Measurements from ENCODE around the gene REM2.
A peak's percentile ranks its signal among the peaks of the same experiment; 100 is the strongest.

The REM2 gene

GRCh38 chr14:22883173-22883976 lies at the start of gene REM2:
Gene REM2, plus strand, starts transcription at chr14:22883222. Its CDS starts 66 bp downstream, at chr14:22883288.
- TF ChIP-seq EZH2phosphoT487 (IDR thresholded peaks at IDR 0.05; ENCODE audit: low read length), result no peak
- no peak for TF ChIP-seq CTCF (IDR thresholded peaks at IDR 0.05; ENCODE audit: low read length)
- TF ChIP-seq EZH2 (optimal IDR thresholded peaks at IDR 0.05; ENCODE audit: low read depth, low read length), result no peak
- no peaks in the 10 kb centered on the region for H4K20me1 ChIP-seq (ENCODE audit: insufficient read depth, low read length)
- no peak within 1 kb of the TSS for H3K4me2 ChIP-seq (ENCODE audit: low read depth, low read length)
- no peaks in the 10 kb centered on the region for H3K9me3 ChIP-seq (replicated peaks; ENCODE audit: insufficient read depth, low read length)
- peaks cover 5% of the 10 kb centered on the region; the same call in 1 of the 2 replicates for H3K4me1 ChIP-seq (ENCODE audit: low read length)
- no peak for DNase-seq
- no peak within 1 kb of the TSS for H3K4me3 ChIP-seq (ENCODE audit: low read length)
- H2AFZ ChIP-seq (ENCODE audit: low read length), result no peak within 1 kb of the TSS
- no peaks in the 10 kb centered on the region for H3K36me3 ChIP-seq (replicated peaks; ENCODE audit: insufficient read depth, low read length)
- no peak within 1 kb of the TSS for H3K9ac ChIP-seq (ENCODE audit: low read length)
- no peaks in the 10 kb centered on the region for H3K27me3 ChIP-seq (replicated peaks; ENCODE audit: insufficient read depth, low read length)
- H3K9me2 ChIP-seq (replicated peaks; ENCODE audit: insufficient read depth, low read length), result no peaks in the 10 kb centered on the region
- H3K79me2 ChIP-seq (ENCODE audit: low read length), result no peaks in the 10 kb centered on the region
- peaks cover 21% of the 10 kb centered on the region for H3F3A ChIP-seq (ENCODE audit: insufficient read depth, low read length)
- no peak within 1 kb of the TSS for H3K27ac ChIP-seq (ENCODE audit: low read length)

- H3K9ac ChIP-seq (ENCODE audit: low read length), result no peak overlapping the region
- no peak overlapping the region for H2AFZ ChIP-seq (ENCODE audit: low read length)
- H3K27me3 ChIP-seq (replicated peaks; ENCODE audit: insufficient read depth, low read length), result peaks cover 6% of the 10 kb centered on the region; the same call in 1 of the 2 replicates
- no peak overlapping the region for H3K4me2 ChIP-seq (ENCODE audit: low read depth, low read length)
- no peaks in the 10 kb centered on the region for H3K9me3 ChIP-seq (replicated peaks; ENCODE audit: insufficient read depth, low read length)
- DNase-seq, result no peak
- peaks cover 5% of the 10 kb centered on the region for H3K79me2 ChIP-seq (ENCODE audit: low read length)
- no peak overlapping the region for H3K27ac ChIP-seq (ENCODE audit: low read length)
- no peak for TF ChIP-seq EZH2phosphoT487 (IDR thresholded peaks at IDR 0.05; ENCODE audit: low read length)
- no peak for TF ChIP-seq EZH2 (optimal IDR thresholded peaks at IDR 0.05; ENCODE audit: low read depth, low read length)
- TF ChIP-seq CTCF (IDR thresholded peaks at IDR 0.05; ENCODE audit: low read length), result no peak
- H3K4me3 ChIP-seq (ENCODE audit: low read length), result no peak overlapping the region
- no peaks in the 10 kb centered on the region for H3K36me3 ChIP-seq (replicated peaks; ENCODE audit: insufficient read depth, low read length)
- no peaks in the 10 kb centered on the region for H3K4me1 ChIP-seq (ENCODE audit: low read length)
- H3K9me2 ChIP-seq (replicated peaks; ENCODE audit: insufficient read depth, low read length), result no peaks in the 10 kb centered on the region
- H3F3A ChIP-seq (ENCODE audit: insufficient read depth, low read length), result no peaks in the 10 kb centered on the region
- no peaks in the 10 kb centered on the region for H4K20me1 ChIP-seq (ENCODE audit: insufficient read depth, low read length)
Observed at GRCh38 chr14:22835505-22835904, 47.5 kb upstream of the REM2 start.

- Histone ChIP-seq H2AFZ (ENCODE audit: low read length) (0 out of 2 replicates have a peak within 1 kb of the TSS, but pooled peaks have one; percentile 27), H4K20me1 (ENCODE audit: insufficient read depth, low read length) (no peaks in the 10 kb centered on the region), H3K4me2 (ENCODE audit: low read depth, low read length) (peak within 1 kb of the TSS; percentile 55; the same call in 1 of the 2 replicates), H3K9ac (ENCODE audit: low read length) (no peak within 1 kb of the TSS; the same call in 1 of the 2 replicates), H3K4me1 (ENCODE audit: low read length) (no peaks in the 10 kb centered on the region), H3K79me2 (ENCODE audit: low read length) (no peaks in the 10 kb centered on the region), H3K36me3 (replicated peaks; ENCODE audit: insufficient read depth, low read length) (no peaks in the 10 kb centered on the region), H3K9me3 (replicated peaks; ENCODE audit: insufficient read depth, low read length) (no peaks in the 10 kb centered on the region), H3K27me3 (replicated peaks; ENCODE audit: insufficient read depth, low read length) (peaks cover 6% of the 10 kb centered on the region; the same call in 1 of the 2 replicates), H3K9me2 (replicated peaks; ENCODE audit: insufficient read depth, low read length) (no peaks in the 10 kb centered on the region), H3K27ac (ENCODE audit: low read length) (no peak within 1 kb of the TSS), H3K4me3 (ENCODE audit: low read length) (peak within 1 kb of the TSS; percentile 22; the same call in 1 of the 2 replicates), H3F3A (ENCODE audit: insufficient read depth, low read length) (no peaks in the 10 kb centered on the region)
- no peak for DNase-seq
- TF ChIP-seq EZH2 (optimal IDR thresholded peaks at IDR 0.05; ENCODE audit: low read depth, low read length) (no peak), EZH2phosphoT487 (IDR thresholded peaks at IDR 0.05; ENCODE audit: low read length) (no peak), CTCF (IDR thresholded peaks at IDR 0.05; ENCODE audit: low read length) (no peak)
Observed at GRCh38 chr14:22836301-22837113, 46.5 kb upstream of the REM2 start, which contains the start of gene MMP14. Gene MMP14, plus strand, starts transcription at chr14:22836585. Its CDS starts 233 bp downstream, at chr14:22836818.
